Heart left ventricle (tissue), 13 donors: ENCODE results near the gene DAZAP1.
A peak's percentile ranks its signal among the peaks of the same experiment; 100 is the strongest.

Experiments
- POLR2A ChIP-seq, 2 donors: fragments of 450-650 bp; IDR thresholded peaks; one replicate each; pipeline ENCODE4 v1.6.1; 2017; ENCODE audit warnings: antibody characterized with exemption in 2 of 2, mild to moderate bottlenecking in 2 of 2, moderate library complexity in 2 of 2
- TF ChIP-seq, protein P1 (sequence below), 12 donors: fragments of 200-600 bp; sonication (generic) in 4 of 12; IDR thresholded peaks; one replicate each; pipeline versions ENCODE4 v1.5.0 to v1.8.0; 2018 to 2022; ENCODE audit warnings: antibody characterized with exemption in 12 of 12, mild to moderate bottlenecking in 5 of 12
- donor health status: ischemic (EF 13 %, LVEDD 7.1; RV severe dilation, severe dysfunction).
- donor health status: DM: no; HTN: yes; CAD: no.
- donor health status: DM: no; HTN: no; CAD: no.
- donor health status: ischemic (EF 25% LVEDD 6.9; RV normal size, moderate dysfunction).
- donor health status: ischemic (EF 25% LVEDD 5.7; RV mildly dilated, moderate dysfunction).
- donor health status: ischemic (EF 35%, LVEDD 5.7; RV mildly dilated, moderate dysfunction).
- donor health status: nonischemic (EF 11% LVEDD 7.7; RV severe dilation, severe dysfunction).
- donor health status: DM: yes; HTN: yes; CAD: no.
- donor health status: PGD.
- donor health status: ischemic (EF 29% LVEDD 5.4; RV normal size, mild dysfunction).
- donor health status: nonischemic (EF 23%, LVEDD 6.1; RV moderate dilation, normal function).

GRCh38 chr19:1377965-1378785 is 29.2 kb upstream of the DAZAP1 start:
- TF ChIP-seq, protein P1, sequence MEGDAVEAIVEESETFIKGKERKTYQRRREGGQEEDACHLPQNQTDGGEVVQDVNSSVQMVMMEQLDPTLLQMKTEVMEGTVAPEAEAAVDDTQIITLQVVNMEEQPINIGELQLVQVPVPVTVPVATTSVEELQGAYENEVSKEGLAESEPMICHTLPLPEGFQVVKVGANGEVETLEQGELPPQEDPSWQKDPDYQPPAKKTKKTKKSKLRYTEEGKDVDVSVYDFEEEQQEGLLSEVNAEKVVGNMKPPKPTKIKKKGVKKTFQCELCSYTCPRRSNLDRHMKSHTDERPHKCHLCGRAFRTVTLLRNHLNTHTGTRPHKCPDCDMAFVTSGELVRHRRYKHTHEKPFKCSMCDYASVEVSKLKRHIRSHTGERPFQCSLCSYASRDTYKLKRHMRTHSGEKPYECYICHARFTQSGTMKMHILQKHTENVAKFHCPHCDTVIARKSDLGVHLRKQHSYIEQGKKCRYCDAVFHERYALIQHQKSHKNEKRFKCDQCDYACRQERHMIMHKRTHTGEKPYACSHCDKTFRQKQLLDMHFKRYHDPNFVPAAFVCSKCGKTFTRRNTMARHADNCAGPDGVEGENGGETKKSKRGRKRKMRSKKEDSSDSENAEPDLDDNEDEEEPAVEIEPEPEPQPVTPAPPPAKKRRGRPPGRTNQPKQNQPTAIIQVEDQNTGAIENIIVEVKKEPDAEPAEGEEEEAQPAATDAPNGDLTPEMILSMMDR (IDR thresholded peaks at IDR 0.05): peak in 2 of 12 donors; percentile 6 to 8
- TF ChIP-seq POLR2A (IDR thresholded peaks at IDR 0.05): no peak
